Cardiac septum (tissue), 1 donor: ENCODE measurements around the gene LIMK2. TPM values are rescaled to one million over a fixed set of nuclear protein-coding genes. Genes with fewer than 3 reads are reported as not detected.
A peak's percentile ranks its signal among the peaks of the same experiment; 100 is the strongest.
"Not testable (repeated sequence)": the region's sequence is repeated elsewhere in the genome, so short reads cannot be mapped to it uniquely, and the experiment has no call there.

Source experiments
- DNase-seq: peaks from one replicate; pipeline ENCODE4 v3.0.0-alpha.2; 2020; ENCODE audit warnings: low spot score
- intact Hi-C: fragments of 100-400 bp; cut with DNase I; formaldehyde crosslinking; loops from one replicate; pipeline ENCODE4 v1.14.0; 2022
- total RNA-seq: library from RNA; stranded (reverse); fragmentation: NEBNext Ultra II Directional; extraction: Animal tissue kit (Norgen Biotek cat#: 25700); gene quantifications from one replicate; pipeline ENCODE4 v1.2.1, GENCODE V29; 2021
- donor health status: DM: no; HTN: no; CAD: no.

LIMK2 gene
- total RNA-seq, 1 donor from 2014 or later, result 13.1 TPM

DNA sequence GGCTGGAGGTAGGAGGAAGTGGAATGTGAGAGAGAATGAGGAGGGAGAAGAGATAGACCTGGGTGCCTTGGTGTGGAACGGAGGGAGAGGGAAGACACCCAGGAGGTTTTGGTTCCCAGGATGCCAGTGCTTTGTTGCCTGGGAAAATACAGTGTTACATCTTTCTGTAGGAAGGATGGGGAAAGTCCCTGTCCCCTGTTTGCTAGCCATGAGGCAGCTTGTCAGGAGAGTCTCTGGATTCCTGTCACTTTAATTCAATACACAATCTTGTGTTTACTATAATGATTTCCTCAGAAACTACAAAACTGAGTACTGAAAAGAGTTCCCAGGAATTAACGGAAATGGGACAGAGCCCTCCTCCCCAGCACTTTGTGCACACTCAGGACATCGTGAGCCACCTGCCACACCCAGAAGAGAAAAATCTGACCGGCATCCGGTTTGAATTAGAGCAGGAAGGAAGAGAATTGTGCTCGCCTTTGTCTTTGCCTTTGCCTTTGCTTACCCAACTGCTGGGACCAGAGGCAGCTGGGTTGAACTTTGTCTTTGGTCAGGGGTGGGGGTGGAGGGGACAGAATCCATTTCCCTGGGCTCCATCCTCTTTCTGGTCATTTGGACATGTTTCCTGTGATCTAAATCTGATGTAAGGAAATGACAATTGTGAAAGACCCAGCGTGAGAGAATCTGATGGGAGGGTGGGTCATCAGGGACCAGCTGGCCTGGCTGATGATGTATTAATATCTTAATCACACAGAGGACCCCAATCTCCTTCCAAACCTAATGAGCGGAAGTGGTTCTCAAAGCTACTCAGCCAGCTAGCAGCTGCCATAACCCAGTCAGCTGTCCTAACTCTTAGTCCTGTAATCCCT is 1.3 kb upstream of the LIMK2 start:
- intact Hi-C loops, result loop anchor here (5.0 kb wide), 4 partner anchors 53 to 123 kb away; no protein-coding TSS in a partner anchor
- peak; percentile 71 for DNase-seq

DNA sequence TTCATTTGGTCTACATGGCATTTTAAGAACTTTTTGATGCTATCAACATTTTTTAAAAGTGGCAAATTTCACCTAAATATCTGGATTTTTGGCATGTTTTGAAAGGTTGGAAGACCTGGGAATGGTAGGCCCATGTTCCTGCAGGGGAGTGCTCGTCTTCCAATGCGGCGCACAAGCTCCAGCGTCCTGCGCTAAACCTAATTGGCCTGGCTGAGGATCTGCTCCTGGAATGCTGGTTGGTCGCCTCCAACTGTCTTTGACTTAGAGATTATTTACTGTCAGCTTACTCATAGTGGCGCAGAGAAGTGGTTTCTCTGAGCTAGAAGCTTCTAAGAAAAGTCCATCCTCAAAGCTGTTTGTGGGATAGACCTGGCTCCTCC is 626 bp upstream of the LIMK2 start:
- DNase-seq, result no peak
- intact Hi-C loops, result loop anchor here (5.0 kb wide), 4 partner anchors 54 to 124 kb away; no protein-coding TSS in a partner anchor

DNA sequence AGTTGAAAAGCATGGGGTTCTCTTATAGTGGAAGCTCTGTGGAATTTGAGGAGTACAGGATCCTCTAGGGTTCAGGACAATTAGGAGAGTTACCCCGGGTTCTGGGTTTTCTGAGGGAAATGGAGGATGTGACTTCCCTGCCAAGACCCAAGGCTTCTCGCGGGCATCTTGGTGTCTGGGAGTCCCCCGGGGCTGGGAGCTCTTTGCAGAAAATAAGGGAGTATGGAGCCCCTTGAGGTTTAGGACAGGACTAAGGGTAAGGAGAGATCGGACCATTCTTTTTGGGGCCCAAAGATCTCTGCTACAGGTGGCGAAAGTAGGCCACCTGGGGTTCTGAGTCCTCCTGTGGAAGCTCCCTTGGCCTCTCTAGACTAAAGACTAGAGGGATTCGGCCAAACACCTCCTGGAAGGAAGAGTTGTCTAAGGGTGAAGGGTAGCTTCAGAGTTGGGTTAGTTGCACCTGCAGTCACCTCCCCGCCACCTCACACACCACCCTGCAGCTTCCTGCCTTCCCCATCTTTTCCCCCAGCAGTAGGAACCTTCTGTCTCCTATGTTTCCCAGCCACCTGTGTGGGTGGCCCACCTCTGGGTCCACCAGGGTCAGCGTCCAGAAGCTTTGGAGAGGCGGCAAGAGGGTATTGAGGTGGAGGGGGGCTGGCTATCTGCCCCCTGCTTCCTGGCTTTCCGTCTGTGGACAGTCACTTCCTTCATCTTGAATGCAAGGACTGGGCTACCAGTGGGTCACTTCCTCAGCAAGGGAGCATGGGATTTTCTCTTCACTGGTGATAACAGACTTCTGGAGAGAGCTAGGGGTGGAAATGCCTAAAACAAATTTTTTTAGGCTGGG is 908 bp downstream of the LIMK2 start:
- intact Hi-C loops, result loop anchor here (2.0 to 5.0 kb wide), 5 partner anchors 16 to 126 kb away; no protein-coding TSS in a partner anchor
- DNase-seq, result no peak

DNA sequence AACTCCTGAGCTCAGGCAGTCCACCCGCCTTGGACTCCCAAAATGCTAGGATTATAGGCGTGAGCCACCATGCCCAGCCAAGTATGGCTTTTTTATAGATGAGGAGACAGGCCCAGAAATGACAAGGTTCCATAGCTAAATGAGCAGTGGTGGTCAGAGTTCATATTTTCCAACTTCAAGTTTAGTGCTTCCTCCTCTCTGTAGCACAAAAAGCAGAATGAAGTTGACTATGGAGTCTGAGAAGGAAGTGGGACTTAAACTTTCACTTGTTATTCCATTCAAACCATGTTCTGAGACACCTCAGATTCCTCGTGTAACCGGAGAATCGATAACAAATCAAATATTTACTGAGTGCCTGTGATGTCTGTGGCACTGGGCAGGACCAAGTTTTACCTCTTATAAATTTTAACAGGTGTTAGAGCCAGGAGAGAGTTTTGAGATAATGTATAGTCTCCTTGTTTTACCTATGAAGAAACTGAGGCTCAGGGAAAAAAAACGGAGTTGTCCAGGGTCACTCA is 3.0 kb downstream of the LIMK2 start:
- no peak for DNase-seq
- intact Hi-C loops, result no loop called here

DNA sequence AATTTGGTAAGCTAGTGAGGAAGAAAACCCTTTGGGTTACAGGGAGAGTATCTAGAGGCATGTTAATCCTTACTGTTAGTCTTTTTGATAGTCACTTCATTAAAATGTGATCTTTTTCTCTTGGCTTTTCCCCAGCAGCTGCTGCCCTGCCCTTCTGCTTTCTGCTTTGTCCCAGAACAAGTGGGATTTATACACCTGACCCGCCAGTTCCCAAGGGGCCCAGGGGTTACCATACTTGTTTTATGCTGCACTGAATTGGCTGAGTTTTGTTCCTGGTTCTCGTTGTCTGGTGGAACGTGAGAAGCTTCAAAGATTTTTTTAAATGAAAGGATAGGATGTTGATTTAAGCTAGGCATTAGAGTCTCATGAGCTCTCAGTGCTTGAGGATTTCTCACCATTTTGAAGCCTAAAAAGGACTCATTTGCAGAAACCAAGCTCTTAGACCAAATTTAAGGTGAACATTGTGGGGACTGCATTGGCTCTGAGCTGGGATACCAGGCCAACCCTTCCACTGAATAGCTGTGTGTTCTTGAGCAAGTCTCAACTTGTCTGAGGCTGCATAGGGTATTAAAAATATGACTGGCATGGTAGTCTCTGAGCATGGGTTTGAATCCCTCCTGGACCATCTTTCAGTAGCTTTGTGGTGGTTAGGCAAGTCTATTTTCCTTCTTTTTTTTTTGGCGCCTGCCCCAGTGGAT is 6.6 kb downstream of the LIMK2 start:
- intact Hi-C loops, result no loop called here
- DNase-seq, result no peak

DNA sequence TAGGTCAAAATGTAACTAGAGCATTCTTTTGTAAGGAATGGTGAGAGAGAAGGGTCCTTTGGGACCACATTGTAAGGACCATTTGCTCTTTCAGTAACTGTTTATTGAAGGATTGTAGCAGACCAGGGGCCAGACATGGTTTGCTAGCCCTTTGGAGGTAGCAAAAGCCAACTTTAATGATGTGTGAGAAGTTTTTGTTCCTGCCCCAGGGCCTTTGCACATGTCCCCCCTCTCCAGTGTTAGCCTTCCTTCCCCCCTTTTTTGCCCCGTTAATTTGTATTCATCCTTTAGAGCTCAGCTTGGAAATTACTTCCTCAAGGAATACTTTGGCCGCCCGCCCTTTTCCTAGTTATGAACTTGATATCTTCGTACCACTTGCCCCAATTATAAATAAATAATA is 9.0 kb downstream of the LIMK2 start:
- intact Hi-C loops, result loop anchor here (10.0 kb wide), 1 partner anchor 276 kb away; no protein-coding TSS in a partner anchor
- DNase-seq, result no peak

DNA sequence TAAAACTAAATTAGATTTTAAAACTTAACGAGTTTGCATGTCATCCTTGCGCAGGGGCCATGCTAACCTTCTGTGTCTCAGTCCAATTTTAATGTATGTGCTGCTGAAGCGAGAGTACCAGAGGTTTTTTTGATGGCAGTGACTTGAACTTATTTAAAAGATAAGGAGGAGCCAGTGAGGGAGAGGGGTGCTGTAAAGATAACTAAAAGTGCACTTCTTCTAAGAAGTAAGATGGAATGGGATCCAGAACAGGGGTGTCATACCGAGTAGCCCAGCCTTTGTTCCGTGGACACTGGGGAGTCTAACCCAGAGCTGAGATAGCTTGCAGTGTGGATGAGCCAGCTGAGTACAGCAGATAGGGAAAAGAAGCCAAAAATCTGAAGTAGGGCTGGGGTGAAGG is 10.6 kb downstream of the LIMK2 start:
- intact Hi-C loops, result loop anchor here (10.0 kb wide), 1 partner anchor 278 kb away; no protein-coding TSS in a partner anchor

DNA sequence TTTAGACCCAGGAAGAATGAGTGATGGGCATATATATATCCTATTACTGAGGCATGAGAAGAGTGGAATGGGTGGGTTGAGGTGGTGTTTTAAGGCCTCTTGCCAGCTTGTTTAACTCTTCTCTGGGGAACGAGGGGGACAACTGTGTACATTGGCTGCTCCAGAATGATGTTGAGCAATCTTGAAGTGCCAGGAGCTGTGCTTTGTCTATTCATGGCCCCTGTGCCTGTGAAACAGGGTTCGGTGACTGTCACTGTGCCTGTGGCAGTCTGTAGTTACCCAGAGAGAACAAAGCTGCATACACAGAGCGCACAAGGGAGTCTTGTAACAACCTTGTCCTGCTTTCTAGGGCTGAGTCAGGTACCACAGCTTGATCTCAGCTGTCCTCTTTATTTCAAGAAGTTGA is 11.7 kb downstream of the LIMK2 start:
- DNase-seq, result no peak
- intact Hi-C loops, result loop anchor here (10.0 kb wide), 1 partner anchor 279 kb away; no protein-coding TSS in a partner anchor

More for the DNA sequence above, 10.6 kb downstream of the LIMK2 start:
- DNase-seq, result no peak

DNA sequence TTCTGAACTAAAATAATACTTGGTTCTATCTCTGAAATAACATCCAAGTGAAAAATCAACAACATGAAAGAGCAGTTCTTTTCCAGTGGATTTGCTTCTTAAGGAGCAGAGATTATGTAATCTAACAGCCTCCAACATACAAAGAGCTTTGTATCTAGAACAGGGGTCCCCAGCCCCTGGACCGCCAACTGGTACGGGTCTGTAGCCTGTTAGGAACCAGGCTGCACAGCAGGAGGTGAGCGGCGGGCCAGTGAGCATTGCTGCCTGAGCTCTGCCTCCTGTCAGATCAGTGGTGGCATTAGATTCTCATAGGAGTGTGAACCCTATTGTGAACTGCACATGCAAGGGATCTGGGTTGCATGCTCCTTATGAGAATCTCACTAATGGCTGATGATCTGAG is 12.6 kb downstream of the LIMK2 start:
- not testable (repeated sequence) for DNase-seq
- intact Hi-C loops, result loop anchor here (10.0 kb wide), 1 partner anchor 280 kb away; no protein-coding TSS in a partner anchor

DNA sequence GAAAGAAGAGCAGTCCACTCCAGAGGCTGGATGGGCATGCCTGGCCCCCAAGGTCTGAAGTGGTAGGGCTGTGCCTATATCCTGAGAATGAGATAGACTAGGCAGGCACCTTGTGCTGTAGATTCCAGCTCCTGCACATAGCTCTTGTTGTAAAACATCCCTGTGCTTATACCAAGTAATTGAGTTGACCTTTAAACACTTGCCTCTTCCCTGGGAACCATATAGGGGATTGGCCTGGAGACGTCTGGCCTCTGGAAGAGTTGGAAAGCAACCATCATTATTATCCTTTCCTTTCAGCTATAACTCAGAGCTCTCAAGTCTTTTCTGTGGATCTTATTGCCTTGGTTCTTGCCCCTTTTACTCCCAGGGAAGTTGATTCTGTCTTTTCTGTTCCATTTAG is 15.1 kb downstream of the LIMK2 start:
- intact Hi-C loops, result loop anchor here (10.0 kb wide), 1 partner anchor 282 kb away; no protein-coding TSS in a partner anchor
- DNase-seq, result no peak

DNA sequence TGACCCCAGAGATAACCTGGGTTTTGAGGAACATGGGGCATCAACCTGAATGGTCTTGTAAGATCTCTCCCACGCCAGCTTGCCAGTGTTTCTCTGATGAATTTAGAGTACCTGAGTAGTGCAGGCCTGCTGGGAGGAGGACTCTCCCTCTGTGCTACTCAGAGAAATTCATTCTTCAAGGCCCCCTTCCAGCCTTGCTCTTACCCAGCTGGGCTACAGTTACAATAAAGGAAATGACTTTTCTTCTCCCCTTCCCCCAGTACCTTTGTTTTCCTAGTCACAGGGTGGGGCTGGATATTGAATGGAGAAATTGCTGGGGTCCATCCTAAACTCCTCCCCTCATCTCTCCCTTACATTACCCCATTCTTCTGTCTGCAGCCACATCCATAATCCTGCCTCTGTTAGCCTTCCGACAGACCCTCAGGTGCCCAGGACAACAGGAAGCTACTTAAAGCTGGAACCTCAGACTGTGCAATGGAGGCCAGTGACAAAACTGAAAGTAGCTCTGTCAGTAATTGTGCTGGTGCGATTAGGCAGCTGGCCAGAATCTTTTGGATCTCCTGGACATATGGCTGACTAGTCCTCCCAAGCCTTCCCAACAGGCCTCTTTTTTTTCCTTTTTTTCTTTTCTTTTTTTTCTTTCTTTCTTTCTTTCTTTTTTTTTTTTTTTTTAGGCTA is 17.4 kb downstream of the LIMK2 start:
- DNase-seq, result peak; percentile 80

DNA sequence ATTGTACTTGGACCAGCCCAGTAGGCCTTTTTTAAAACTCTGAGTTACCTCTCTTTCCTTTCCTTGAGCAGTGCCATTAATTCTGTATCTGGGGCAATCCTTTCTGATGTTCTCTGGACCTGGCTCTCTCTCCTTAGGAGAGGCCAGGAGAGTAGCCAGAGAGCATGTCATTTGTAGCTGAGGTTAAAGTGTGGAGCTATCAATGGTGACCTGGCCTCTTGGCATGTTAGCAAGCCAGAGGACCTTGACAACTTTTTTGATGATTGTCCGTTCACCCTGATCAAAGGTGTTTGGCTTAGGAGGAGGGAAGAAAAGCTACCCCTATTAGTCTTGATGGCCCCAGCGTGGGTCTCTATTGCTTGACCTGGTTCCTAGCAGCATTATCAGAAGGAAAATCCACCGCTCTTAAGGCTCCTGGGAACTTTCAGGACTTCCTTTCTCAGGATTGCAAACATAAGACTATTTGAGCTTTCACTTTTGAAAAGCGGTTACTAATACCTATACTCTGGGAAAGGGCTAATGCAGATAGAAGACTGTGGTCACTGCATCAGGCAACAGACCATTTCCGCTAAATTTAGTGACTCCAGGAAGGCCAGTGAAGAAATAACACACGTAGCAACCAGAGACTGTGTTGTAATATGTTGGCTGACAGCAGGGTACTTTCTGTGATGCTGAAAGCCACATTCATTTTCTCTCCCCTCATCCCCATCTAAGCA is 18.2 kb downstream of the LIMK2 start:
- intact Hi-C loops, result loop anchor here (5.0 kb wide), 1 partner anchor 123 kb away; the partner anchor contains the start of gene SELENOM
- no peak for DNase-seq

More for the DNA sequence above, 17.4 kb downstream of the LIMK2 start:
- intact Hi-C loops, result loop anchor here (2.0 to 10.0 kb wide), 3 partner anchors 17 to 285 kb away; partner anchors contain the start of genes LIMK2 and SELENOM

DNA sequence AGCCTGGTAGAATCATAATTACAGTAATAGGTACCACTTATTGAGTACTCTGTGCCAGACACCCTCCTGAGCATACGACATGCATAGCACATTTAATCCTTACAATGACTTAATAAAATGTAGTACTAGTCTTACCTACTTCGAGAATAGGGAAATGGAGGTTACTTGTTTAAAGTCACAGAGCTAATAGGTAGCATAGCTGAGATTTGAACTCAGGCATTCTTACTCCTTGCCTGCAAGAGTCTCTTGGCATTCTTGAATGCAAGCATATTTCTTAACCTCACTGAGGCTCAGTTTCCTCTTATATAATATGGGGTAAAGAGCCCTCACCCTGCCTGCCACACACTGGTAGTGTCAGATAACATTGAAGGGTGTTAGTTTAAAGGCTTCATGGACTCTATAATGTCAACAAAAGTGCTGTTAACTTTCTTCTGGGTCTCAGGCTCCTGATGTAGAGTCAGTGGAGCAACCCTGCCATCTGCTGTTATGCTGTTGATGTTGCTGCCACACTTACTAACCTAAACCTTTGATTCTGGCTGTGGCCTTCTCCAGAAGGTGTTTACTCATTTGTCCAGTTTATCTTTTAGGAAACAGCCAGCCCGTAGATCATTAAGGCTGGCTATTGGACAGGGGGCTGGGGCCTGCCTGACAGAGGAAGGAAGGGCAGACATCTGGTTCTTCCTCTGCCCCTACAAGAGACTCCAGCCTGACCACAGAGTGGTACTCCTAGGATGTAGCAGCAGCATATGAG is 18.9 kb downstream of the LIMK2 start:
- intact Hi-C loops, result loop anchor here (5.0 kb wide), 1 partner anchor 124 kb away; the partner anchor contains the start of gene SELENOM
- DNase-seq, result no peak

DNA sequence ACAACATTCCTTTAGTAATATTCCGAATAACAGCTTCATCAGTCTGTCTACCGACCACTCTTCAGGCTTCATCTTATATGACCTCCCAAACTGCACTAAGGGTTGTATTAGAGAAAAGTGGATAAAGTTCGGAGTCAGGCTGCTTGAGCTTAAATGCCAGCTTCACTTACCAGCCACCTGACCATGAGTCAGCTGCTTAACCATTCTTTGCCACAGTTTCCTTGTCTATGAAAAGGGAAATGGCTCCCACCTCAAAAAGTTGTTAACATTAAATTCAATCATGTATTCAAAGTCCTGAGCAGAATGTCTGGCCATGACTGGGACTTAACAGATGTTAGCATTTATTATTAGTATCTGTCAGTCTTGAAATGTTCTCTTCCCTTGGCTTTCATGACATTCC is 20.9 kb downstream of the LIMK2 start:
- DNase-seq, result no peak
- intact Hi-C loops, result loop anchor here (5.0 kb wide), 1 partner anchor 126 kb away; the partner anchor contains the start of gene SELENOM

DNA sequence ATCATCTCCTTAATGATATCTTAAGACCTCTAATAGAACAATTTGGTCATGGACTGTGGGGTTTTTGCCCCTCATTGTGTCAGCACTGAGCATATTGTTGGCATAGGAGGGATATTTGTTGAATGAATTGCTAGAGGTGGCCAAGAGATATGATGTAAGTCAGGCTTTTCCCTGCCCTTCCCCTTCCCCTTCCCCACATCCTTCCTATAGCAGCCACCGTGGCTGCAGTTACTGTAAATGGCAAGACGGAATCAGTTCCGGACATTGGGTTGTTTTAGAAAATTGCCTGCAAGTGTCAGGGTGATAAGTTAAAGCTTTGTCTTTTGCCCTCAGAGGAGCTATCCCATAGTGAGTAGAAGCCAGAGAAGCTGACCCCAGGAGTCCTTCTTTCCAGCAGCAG is 23.0 kb downstream of the LIMK2 start:
- no peak for DNase-seq
- intact Hi-C loops, result no loop called here

DNA sequence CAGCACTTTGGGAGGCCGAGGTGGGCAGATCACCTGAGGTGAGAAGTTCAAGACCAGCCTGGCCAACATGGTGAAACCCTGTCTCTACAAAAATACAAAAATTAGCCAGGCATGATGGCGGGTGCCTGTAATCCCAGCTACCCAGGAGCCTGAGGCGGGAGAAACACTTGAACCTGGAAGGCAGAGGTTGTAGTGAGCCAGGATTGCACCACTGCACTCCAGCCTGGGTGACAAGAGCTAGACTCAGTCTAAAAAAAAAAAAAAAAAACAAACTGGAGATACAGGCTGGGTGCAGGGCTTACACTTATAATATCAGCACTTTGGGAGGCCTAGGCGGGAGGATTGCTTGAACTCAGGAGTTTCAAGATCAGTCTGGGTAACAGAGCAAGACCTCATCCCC is 23.9 kb downstream of the LIMK2 start:
- intact Hi-C loops, DNase-seq: not testable (repeated sequence)

DNA sequence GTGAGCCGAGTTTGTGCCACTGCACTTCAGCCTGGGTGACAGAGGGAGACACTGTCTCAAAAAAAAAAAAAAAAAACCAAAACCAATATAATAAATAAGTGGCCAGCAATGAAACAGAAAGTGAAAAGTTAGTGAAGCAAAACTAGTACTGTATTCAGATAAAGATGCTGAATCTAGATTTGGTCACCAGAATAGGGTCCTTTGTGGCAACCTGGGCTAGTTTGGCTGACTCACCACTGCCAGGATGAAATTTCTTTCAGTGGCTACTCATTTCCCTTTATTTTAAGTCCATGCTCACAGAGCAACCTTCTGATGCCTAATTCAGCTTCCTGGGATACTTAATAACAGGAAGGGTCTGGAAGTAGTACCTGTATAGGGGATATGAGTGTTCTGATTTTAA is 26.0 kb downstream of the LIMK2 start:
- DNase-seq, result no peak
- intact Hi-C loops, result no loop called here
